Nephron (organoid): ENCODE measurements around the gene C20orf96.

Source experiments
- H3K27ac Mint-ChIP-seq, 3 experiments: 2 replicates each; pipeline ENCODE4 v1.8.0; 2020; ENCODE audit warnings: mixed read lengths in 3 of 3, mild to moderate bottlenecking in 2 of 3, moderate library complexity in 1 of 3
- H3K27me3 Mint-ChIP-seq: 2 replicates; pipeline ENCODE4 v1.8.0; 2021; ENCODE audit warnings: low read depth, mild to moderate bottlenecking, moderate library complexity, mixed read lengths
- H3K36me3 Mint-ChIP-seq: 2 replicates; pipeline ENCODE4 v1.8.0; 2020; ENCODE audit warnings: low read depth, mixed read lengths
- H3K4me1 Mint-ChIP-seq: 2 replicates; pipeline ENCODE4 v1.8.0; 2020; ENCODE audit warnings: mixed read lengths
- H3K4me3 Mint-ChIP-seq, 3 experiments: 2 replicates each; pipeline ENCODE4 v1.8.0; 2020; ENCODE audit warnings: mild to moderate bottlenecking in 3 of 3, mixed read lengths in 3 of 3, moderate library complexity in 2 of 3
- H3K9me3 Mint-ChIP-seq: 2 replicates; pipeline ENCODE4 v1.8.0; 2020; ENCODE audit warnings: mixed read lengths
- TF ChIP-seq, protein P1 (sequence below), 3 experiments: fragments of 200-600 bp; sonication (generic); IDR thresholded peaks; one replicate each; pipeline ENCODE4 v1.5.0; 2021; ENCODE audit warnings: antibody characterized with exemption in 3 of 3; ENCODE audit not compliant: unreplicated experiment in 3 of 3

Gene C20orf96

DNA sequence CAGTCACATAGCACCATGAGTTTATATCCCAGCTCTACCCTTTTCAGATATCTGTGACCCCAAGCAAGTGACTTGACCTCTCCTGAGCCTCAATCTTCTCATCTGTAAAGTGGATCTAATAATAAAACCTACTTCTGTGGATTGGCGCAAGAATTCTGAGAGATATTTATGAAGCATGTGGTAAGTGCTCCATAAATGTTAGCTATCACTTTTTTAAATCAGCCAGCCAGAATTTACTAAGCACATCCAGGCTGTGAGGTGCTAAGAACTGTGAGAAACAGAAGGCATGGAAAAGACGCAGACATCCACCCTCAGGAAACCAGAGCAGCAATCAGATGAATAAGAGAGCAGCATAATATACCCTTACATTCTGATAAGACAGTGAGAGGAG, 862 bp downstream of the C20orf96 start:
- no peak overlapping the region for H3K27ac Mint-ChIP-seq
- H3K27me3 Mint-ChIP-seq, result no peaks in the 10 kb centered on the region
- TF ChIP-seq, protein P1, sequence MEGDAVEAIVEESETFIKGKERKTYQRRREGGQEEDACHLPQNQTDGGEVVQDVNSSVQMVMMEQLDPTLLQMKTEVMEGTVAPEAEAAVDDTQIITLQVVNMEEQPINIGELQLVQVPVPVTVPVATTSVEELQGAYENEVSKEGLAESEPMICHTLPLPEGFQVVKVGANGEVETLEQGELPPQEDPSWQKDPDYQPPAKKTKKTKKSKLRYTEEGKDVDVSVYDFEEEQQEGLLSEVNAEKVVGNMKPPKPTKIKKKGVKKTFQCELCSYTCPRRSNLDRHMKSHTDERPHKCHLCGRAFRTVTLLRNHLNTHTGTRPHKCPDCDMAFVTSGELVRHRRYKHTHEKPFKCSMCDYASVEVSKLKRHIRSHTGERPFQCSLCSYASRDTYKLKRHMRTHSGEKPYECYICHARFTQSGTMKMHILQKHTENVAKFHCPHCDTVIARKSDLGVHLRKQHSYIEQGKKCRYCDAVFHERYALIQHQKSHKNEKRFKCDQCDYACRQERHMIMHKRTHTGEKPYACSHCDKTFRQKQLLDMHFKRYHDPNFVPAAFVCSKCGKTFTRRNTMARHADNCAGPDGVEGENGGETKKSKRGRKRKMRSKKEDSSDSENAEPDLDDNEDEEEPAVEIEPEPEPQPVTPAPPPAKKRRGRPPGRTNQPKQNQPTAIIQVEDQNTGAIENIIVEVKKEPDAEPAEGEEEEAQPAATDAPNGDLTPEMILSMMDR (IDR thresholded peaks at IDR 0.05; ENCODE audit: unreplicated experiment in 3 of 3), result no peak
- H3K4me3 Mint-ChIP-seq, result no peak overlapping the region
- H3K36me3 Mint-ChIP-seq, result peaks cover 23% of the 10 kb centered on the region
- H3K9me3 Mint-ChIP-seq, result no peaks in the 10 kb centered on the region
- H3K4me1 Mint-ChIP-seq, result peaks cover 12% of the 10 kb centered on the region

- Mint-ChIP-seq H3K27ac (peak overlapping the region in 2 of 3 experiments; percentile 23 to 24), H3K4me3 (no peak overlapping the region), H3K36me3 (peaks cover 23% of the 10 kb centered on the region), H3K4me1 (peaks cover 12% of the 10 kb centered on the region), H3K27me3 (no peaks in the 10 kb centered on the region), H3K9me3 (no peaks in the 10 kb centered on the region)
- TF ChIP-seq, protein P1 (IDR thresholded peaks at IDR 0.05; ENCODE audit: unreplicated experiment in 3 of 3), result no peak
Measured at GRCh38 chr20:288956-289692, 1.4 kb downstream of the C20orf96 start.

GRCh38 chr20:286508-286907, 4.0 kb downstream of the C20orf96 start:
- no peaks in the 10 kb centered on the region for H3K9me3 Mint-ChIP-seq
- peaks cover 12% of the 10 kb centered on the region for H3K4me1 Mint-ChIP-seq
- TF ChIP-seq, protein P1 (IDR thresholded peaks at IDR 0.05; ENCODE audit: unreplicated experiment in 3 of 3), result no peak
- no peaks in the 10 kb centered on the region for H3K27me3 Mint-ChIP-seq
- H3K27ac Mint-ChIP-seq, result no peak overlapping the region
- no peak overlapping the region for H3K4me3 Mint-ChIP-seq
- peaks cover 35% of the 10 kb centered on the region for H3K36me3 Mint-ChIP-seq

DNA sequence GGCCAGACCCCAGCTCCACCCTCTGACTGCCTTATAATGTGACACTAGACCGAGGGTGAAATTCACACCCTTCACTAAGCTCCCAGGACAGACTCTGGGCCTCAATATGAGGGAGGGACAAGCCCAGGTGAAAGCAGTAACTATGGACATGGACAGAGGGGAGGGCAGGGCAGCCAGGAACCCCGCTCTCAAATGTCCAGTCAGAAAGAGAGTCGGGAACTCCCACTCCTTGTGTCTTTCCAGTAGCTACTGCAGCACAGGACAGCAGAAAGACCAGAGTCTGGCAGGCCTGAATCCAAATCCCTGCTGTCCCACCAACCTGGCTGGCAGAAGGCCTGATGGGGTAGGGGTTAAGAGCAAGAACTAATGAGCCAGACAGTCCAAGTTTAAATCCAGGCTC, 6.4 kb downstream of the C20orf96 start:
- H3K4me3 Mint-ChIP-seq, result no peak overlapping the region
- H3K27me3 Mint-ChIP-seq, result no peaks in the 10 kb centered on the region
- no peaks in the 10 kb centered on the region for H3K9me3 Mint-ChIP-seq
- H3K4me1 Mint-ChIP-seq, result peaks cover 5% of the 10 kb centered on the region
- TF ChIP-seq, protein P1 (IDR thresholded peaks at IDR 0.05; ENCODE audit: unreplicated experiment in 3 of 3), result no peak
- H3K27ac Mint-ChIP-seq, result no peak overlapping the region
- H3K36me3 Mint-ChIP-seq, result peaks cover 48% of the 10 kb centered on the region

DNA sequence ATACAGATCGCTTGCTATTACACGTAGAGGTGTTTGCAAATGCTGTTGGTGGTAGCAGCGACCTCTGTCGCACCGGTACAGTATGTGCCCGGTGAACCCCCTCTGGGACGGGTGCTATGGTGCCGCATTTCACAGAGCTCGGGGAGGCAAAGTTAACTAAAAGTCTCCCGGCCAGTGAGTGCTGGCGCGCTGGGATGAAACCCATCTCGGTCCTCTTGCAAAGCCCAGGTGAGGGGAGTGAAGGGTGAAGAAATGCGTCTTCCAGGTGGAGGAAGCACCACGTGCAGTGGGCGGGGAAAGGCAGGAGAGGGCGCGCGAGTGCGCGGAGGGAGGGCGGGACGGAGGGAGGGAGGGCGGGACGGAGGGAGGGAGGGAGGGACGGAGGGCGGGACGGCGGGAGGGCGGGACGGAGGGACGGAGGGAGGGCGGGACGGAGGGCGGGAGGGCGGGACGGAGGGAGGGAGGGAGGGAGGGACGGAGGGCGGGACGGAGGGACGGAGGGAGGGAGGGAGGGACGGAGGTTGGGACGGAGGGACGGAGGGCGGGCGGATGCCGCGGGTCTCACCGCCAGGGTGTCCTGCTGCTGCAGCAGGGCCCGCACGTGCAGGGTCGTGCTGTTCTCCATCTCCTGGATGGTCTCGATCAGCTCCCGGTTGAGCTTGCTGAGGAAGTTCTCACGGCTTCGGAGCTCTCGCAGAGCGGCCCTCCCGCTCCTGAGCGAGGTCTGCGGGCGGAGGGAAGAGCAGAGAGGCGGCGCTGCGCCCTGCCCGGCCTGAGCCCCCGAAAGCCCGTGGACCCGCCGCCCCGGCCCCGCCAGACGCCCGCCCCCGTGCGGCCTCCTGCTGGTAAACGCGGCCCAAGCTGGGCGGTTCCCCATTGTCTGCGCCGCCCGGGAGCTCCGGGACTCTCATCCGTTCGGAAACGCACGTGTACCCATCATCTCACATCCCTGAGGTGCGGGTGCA, 11.7 kb downstream of the C20orf96 start:
- Mint-ChIP-seq H3K9me3 (no peaks in the 10 kb centered on the region), H3K36me3 (peaks cover 67% of the 10 kb centered on the region), H3K4me1 (no peaks in the 10 kb centered on the region), H3K27ac (no peak overlapping the region), H3K4me3 (no peak overlapping the region), H3K27me3 (no peaks in the 10 kb centered on the region)
- TF ChIP-seq, protein P1 (IDR thresholded peaks at IDR 0.05; ENCODE audit: unreplicated experiment in 3 of 3), result no peak
